Liver (tissue), 9 donors: ENCODE measurements around the gene FBXL13. TPM values are rescaled to one million over a fixed set of nuclear protein-coding genes. Genes with fewer than 3 reads are reported as not detected.

Experiments used
- DNase-seq: peaks from one replicate; pipeline ENCODE4 v3.0.0-alpha.2; 2017; ENCODE audit warnings: low spot score
- H3K27ac ChIP-seq, 2 donors: one replicate each; pipeline ENCODE4 v1.7.0; 2013; ENCODE audit warnings: inconsistent platforms in 2 of 2, low read length in 2 of 2, control low read depth in 1 of 2, low read depth in 1 of 2, mild to moderate bottlenecking in 1 of 2
- H3K27me3 ChIP-seq, 4 donors: one replicate each; pipeline versions ENCODE4 v1.6.1 to v1.7.0; 2013; ENCODE audit warnings: low read length in 3 of 4, inconsistent platforms in 1 of 4, mild to moderate bottlenecking in 1 of 4, moderate library complexity in 1 of 4; ENCODE audit not compliant: control insufficient read depth in 4 of 4, insufficient read depth in 4 of 4
- H3K36me3 ChIP-seq, 4 donors: one replicate each; pipeline versions ENCODE4 v1.6.1 to v1.7.0; 2013; ENCODE audit warnings: low read length in 3 of 4, mild to moderate bottlenecking in 3 of 4, low read depth in 1 of 4, moderate library complexity in 1 of 4; ENCODE audit not compliant: control insufficient read depth in 4 of 4, insufficient read depth in 3 of 4
- H3K4me1 ChIP-seq, 4 donors: one replicate each; pipeline versions ENCODE4 v1.6.1 to v1.7.0; 2013; ENCODE audit warnings: low read length in 3 of 4, mild to moderate bottlenecking in 3 of 4, moderate library complexity in 1 of 4; ENCODE audit not compliant: control insufficient read depth in 4 of 4, insufficient read depth in 4 of 4
- H3K4me3 ChIP-seq, 3 donors: one replicate each; pipeline versions ENCODE4 v1.6.1 to v1.7.0; 2013; ENCODE audit warnings: low read length in 3 of 3, control low read depth in 1 of 3, low read depth in 1 of 3, mild to moderate bottlenecking in 1 of 3
- H3K9ac ChIP-seq, 2 donors: one replicate each; pipeline ENCODE4 v1.7.0; 2013; ENCODE audit warnings: low read length in 2 of 2, mild to moderate bottlenecking in 2 of 2, moderate library complexity in 2 of 2, control low read depth in 1 of 2, low read depth in 1 of 2
- H3K9me3 ChIP-seq, 4 donors: one replicate each; pipeline versions ENCODE4 v1.6.1 to v1.7.0; 2013; ENCODE audit warnings: low read length in 3 of 4; ENCODE audit not compliant: control insufficient read depth in 4 of 4
- EGR1 ChIP-seq, 2 donors: IDR thresholded peaks; 2 replicates each; pipeline ENCODE4 v1.6.1; 2016 to 2018; ENCODE audit warnings: antibody characterized with exemption in 2 of 2, low read depth in 2 of 2
- FOXA1 ChIP-seq: IDR thresholded peaks from 2 replicates; pipeline ENCODE4 v1.6.1; 2016; ENCODE audit warnings: antibody characterized with exemption
- FOXA2 ChIP-seq: IDR thresholded peaks from 2 replicates; pipeline ENCODE4 v1.6.1; 2016; ENCODE audit warnings: antibody characterized with exemption
- GABPA ChIP-seq, 2 donors: IDR thresholded peaks in 1 of 2; conservative IDR thresholded peaks in 1 of 2; 2 replicates each; pipeline ENCODE4 v1.6.1; 2016; ENCODE audit warnings: antibody characterized with exemption in 2 of 2, mild to moderate bottlenecking in 1 of 2, moderate library complexity in 1 of 2
- HNF4A ChIP-seq, 2 donors: conservative IDR thresholded peaks; 2 replicates each; pipeline ENCODE4 v1.6.1; 2016; ENCODE audit warnings: antibody characterized with exemption in 2 of 2, mild to moderate bottlenecking in 2 of 2
- HNF4G ChIP-seq: IDR thresholded peaks from 2 replicates; pipeline ENCODE4 v1.6.1; 2016; ENCODE audit warnings: antibody characterized with exemption
- JUND ChIP-seq, 2 donors: IDR thresholded peaks; 2 replicates each; pipeline ENCODE4 v1.6.1; 2016; ENCODE audit warnings: antibody characterized with exemption in 2 of 2
- NR2F2 ChIP-seq: IDR thresholded peaks from 2 replicates; pipeline ENCODE4 v1.6.1; 2016; ENCODE audit warnings: antibody characterized with exemption
- RAD21 ChIP-seq, 2 donors: IDR thresholded peaks; 2 replicates each; pipeline ENCODE4 v1.6.1; 2016; ENCODE audit warnings: antibody characterized with exemption in 2 of 2, mild to moderate bottlenecking in 2 of 2
- SP1 ChIP-seq: IDR thresholded peaks from 2 replicates; pipeline ENCODE4 v1.6.1; 2018; ENCODE audit warnings: antibody characterized with exemption, mild to moderate bottlenecking
- YY1 ChIP-seq: IDR thresholded peaks from 2 replicates; pipeline ENCODE4 v1.6.1; 2016; ENCODE audit warnings: antibody characterized with exemption, mild to moderate bottlenecking
- WGBS: extraction: QIAGEN DNeasy Blood & Tissue Kit; methylation state at CpG from one replicate; pipeline ENCODE4 v1.1.7; 2013; 5-methylcytosine and 5-hydroxymethylcytosine counted together
- polyA plus RNA-seq, 2 donors: library from polyadenylated mRNA; stranded (reverse) in 1 of 2; unstranded in 1 of 2; fragments of 200-250 nt in 1 of 2; fragments of >200 nt in 1 of 2; fragmentation: Nextera tagmentation in 1 of 2; extraction: Ambion mirVana in 1 of 2; gene quantifications; one replicate each; pipeline versions ENCODE4 v1.2.1 to v1.2.3, GENCODE V29; 2013 to 2015
- total RNA-seq, 2 donors: library from RNA; depleted of rRNA; stranded (reverse); fragments of >200 nt; gene quantifications; one replicate each; pipeline ENCODE4 v1.2.3, GENCODE V29; 2014
- TF ChIP-seq, protein P1 (sequence below): IDR thresholded peaks from 2 replicates; pipeline ENCODE4 v1.6.1; 2016; ENCODE audit warnings: antibody characterized with exemption
- TF ChIP-seq, protein P2 (sequence below): IDR thresholded peaks from 2 replicates; pipeline ENCODE4 v1.6.1; 2016; ENCODE audit warnings: antibody characterized with exemption, mild to moderate bottlenecking
- TF ChIP-seq, protein P3 (sequence below): IDR thresholded peaks from 2 replicates; pipeline ENCODE4 v1.6.1; 2016; ENCODE audit warnings: antibody characterized with exemption
- TF ChIP-seq, protein P4 (sequence below): IDR thresholded peaks from 2 replicates; pipeline ENCODE4 v1.6.1; 2016; ENCODE audit warnings: antibody characterized with exemption
- donor health status: healthy.
- donor health status: healthy.
- donor health status: healthy.
- donor health status: healthy.
- donor health status: healthy.

FBXL13 gene
- total and polyA plus RNA-seq, 4 donors = 0.03 to 0.75 (median 0.70) TPM; not detected in 1

DNA sequence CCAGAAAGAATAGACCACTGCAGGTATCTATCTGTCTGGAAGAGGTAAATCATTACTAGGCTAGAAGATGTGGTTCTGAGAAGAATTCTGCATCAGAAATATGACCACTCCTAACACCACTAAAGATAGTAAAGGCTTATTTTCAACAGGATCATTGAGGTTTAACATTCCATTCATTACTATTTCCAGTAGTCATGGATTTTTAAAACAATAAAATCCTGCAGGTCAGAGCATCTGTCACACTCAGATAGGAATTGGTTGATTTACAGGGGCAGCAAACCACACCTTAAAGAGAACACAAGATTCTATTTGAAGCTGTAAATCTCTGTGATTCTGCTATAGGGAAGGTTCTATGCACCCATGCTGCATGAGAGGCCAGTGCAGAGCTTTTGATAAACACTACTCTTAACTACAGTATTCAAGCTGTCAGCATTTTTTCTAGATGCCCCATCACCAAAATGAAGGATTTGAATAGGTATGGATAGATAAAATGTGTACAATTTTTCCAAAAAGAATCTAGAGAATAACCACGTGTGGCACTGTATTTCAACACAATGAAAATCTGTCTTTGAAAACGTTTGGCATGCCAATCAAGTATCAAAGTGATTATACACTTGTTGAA is 147.2 kb downstream of the FBXL13 start:
- Histone ChIP-seq H3K27me3 (no peaks in the 10 kb centered on the region), H3K4me1 (no peaks in the 10 kb centered on the region), H3K36me3 (no peaks in the 10 kb centered on the region), H3K4me3 (no peak overlapping the region), H3K9ac (no peak overlapping the region), H3K27ac (no peak overlapping the region), H3K9me3 (no peaks in the 10 kb centered on the region)
- 59% methylated on average over 2 of the region's 2 CpGs for WGBS
- DNase-seq = no peak
- TF ChIP-seq YY1 = no peak
- TF ChIP-seq, protein P1, sequence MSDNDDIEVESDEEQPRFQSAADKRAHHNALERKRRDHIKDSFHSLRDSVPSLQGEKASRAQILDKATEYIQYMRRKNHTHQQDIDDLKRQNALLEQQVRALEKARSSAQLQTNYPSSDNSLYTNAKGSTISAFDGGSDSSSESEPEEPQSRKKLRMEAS = no peak
- TF ChIP-seq, protein P2, sequence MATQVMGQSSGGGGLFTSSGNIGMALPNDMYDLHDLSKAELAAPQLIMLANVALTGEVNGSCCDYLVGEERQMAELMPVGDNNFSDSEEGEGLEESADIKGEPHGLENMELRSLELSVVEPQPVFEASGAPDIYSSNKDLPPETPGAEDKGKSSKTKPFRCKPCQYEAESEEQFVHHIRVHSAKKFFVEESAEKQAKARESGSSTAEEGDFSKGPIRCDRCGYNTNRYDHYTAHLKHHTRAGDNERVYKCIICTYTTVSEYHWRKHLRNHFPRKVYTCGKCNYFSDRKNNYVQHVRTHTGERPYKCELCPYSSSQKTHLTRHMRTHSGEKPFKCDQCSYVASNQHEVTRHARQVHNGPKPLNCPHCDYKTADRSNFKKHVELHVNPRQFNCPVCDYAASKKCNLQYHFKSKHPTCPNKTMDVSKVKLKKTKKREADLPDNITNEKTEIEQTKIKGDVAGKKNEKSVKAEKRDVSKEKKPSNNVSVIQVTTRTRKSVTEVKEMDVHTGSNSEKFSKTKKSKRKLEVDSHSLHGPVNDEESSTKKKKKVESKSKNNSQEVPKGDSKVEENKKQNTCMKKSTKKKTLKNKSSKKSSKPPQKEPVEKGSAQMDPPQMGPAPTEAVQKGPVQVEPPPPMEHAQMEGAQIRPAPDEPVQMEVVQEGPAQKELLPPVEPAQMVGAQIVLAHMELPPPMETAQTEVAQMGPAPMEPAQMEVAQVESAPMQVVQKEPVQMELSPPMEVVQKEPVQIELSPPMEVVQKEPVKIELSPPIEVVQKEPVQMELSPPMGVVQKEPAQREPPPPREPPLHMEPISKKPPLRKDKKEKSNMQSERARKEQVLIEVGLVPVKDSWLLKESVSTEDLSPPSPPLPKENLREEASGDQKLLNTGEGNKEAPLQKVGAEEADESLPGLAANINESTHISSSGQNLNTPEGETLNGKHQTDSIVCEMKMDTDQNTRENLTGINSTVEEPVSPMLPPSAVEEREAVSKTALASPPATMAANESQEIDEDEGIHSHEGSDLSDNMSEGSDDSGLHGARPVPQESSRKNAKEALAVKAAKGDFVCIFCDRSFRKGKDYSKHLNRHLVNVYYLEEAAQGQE = no peak
- no peak for TF ChIP-seq FOXA2
- TF ChIP-seq HNF4G = no peak
- no peak for TF ChIP-seq EGR1 (IDR thresholded peaks at IDR 0.05; ENCODE audit: low read depth in 2 of 2)
- no peak for TF ChIP-seq JUND (IDR thresholded peaks at IDR 0.05)
- no peak for TF ChIP-seq NR2F2
- no peak for TF ChIP-seq GABPA (IDR thresholded peaks at IDR 0.05 in 1 of 2, conservative IDR thresholded peaks at IDR 0.05 in 1 of 2)
- no peak for TF ChIP-seq SP1
- TF ChIP-seq, protein P3, sequence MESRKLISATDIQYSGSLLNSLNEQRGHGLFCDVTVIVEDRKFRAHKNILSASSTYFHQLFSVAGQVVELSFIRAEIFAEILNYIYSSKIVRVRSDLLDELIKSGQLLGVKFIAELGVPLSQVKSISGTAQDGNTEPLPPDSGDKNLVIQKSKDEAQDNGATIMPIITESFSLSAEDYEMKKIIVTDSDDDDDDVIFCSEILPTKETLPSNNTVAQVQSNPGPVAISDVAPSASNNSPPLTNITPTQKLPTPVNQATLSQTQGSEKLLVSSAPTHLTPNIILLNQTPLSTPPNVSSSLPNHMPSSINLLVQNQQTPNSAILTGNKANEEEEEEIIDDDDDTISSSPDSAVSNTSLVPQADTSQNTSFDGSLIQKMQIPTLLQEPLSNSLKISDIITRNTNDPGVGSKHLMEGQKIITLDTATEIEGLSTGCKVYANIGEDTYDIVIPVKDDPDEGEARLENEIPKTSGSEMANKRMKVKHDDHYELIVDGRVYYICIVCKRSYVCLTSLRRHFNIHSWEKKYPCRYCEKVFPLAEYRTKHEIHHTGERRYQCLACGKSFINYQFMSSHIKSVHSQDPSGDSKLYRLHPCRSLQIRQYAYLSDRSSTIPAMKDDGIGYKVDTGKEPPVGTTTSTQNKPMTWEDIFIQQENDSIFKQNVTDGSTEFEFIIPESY = no peak
- TF ChIP-seq, protein P4, sequence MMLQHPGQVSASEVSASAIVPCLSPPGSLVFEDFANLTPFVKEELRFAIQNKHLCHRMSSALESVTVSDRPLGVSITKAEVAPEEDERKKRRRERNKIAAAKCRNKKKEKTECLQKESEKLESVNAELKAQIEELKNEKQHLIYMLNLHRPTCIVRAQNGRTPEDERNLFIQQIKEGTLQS = no peak
- no peak for TF ChIP-seq RAD21 (IDR thresholded peaks at IDR 0.05)
- no peak for TF ChIP-seq HNF4A (conservative IDR thresholded peaks at IDR 0.05)

DNA sequence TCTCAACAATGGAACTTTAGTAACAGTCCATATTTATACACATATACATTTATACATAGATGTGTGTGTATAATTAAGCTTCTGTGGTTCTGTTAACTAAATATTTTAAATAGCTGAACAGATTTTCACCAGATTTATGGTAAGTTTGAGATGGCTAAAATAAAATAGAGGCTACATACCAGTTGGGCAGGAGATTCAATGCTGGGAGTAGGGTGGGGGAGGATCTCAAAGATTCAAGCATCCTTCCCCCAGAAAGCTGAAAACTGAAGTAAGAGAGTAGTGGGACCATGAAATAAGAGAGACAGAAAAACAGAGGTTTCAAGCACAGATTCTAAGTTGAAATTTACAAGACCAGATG is 147.8 kb downstream of the FBXL13 start:
- no peaks in the 10 kb centered on the region for H3K9me3 ChIP-seq
- H3K4me3 ChIP-seq = no peak overlapping the region
- no peak overlapping the region for H3K9ac ChIP-seq
- DNase-seq = no peak
- TF ChIP-seq, protein P1 = no peak
- TF ChIP-seq, protein P2 = no peak
- TF ChIP-seq JUND (IDR thresholded peaks at IDR 0.05) (no peak), FOXA1 (no peak), HNF4G (no peak), RAD21 (IDR thresholded peaks at IDR 0.05) (no peak), GABPA (IDR thresholded peaks at IDR 0.05 in 1 of 2, conservative IDR thresholded peaks at IDR 0.05 in 1 of 2) (no peak)
- no peaks in the 10 kb centered on the region for H3K27me3 ChIP-seq
- no peak overlapping the region for H3K27ac ChIP-seq
- no peaks in the 10 kb centered on the region for H3K4me1 ChIP-seq
- no peaks in the 10 kb centered on the region for H3K36me3 ChIP-seq
